ENCODE data around the gene OPCML.

The OPCML gene

DNA sequence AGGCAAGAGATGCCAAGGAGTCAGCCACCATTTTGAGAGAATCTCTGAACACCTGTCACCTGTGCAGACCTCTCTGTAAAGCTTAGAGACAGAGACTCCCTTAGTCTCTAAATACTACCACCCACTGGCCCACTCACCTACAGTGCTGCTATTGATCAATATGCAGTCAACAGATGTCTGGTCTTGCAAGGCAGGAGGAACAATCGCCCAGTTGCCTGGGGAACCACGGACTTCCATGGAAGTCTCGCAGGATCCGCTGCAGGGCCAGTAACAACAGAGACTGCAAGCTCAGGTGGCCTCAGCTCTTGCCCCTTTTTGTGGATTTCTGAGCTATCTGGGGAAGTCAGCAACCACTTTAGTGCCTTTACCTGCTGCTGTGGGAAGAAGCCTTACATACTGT, 195.1 kb downstream of the OPCML start:
- H3K36me3 ChIP-seq (ENCODE audit: low read depth) = no peaks in the 10 kb centered on the region
- ATAC-seq (ENCODE audit: low read depth) = no peak
- TF ChIP-seq, protein P1, sequence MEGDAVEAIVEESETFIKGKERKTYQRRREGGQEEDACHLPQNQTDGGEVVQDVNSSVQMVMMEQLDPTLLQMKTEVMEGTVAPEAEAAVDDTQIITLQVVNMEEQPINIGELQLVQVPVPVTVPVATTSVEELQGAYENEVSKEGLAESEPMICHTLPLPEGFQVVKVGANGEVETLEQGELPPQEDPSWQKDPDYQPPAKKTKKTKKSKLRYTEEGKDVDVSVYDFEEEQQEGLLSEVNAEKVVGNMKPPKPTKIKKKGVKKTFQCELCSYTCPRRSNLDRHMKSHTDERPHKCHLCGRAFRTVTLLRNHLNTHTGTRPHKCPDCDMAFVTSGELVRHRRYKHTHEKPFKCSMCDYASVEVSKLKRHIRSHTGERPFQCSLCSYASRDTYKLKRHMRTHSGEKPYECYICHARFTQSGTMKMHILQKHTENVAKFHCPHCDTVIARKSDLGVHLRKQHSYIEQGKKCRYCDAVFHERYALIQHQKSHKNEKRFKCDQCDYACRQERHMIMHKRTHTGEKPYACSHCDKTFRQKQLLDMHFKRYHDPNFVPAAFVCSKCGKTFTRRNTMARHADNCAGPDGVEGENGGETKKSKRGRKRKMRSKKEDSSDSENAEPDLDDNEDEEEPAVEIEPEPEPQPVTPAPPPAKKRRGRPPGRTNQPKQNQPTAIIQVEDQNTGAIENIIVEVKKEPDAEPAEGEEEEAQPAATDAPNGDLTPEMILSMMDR (IDR thresholded peaks at IDR 0.05; ENCODE audit: poor library complexity, severe bottlenecking) = no peak

GRCh38 chr11:133331031-133331430, 201.3 kb downstream of the OPCML start:
- no peak overlapping the region for H3K27ac ChIP-seq (ENCODE audit: poor library complexity, severe bottlenecking)
- H3K9me3 ChIP-seq (ENCODE audit: severe bottlenecking) = peaks cover 4% of the 10 kb centered on the region
- TF ChIP-seq, protein P1 (IDR thresholded peaks at IDR 0.05; ENCODE audit: poor library complexity, severe bottlenecking) = no peak
- H3K4me3 ChIP-seq (ENCODE audit: severe bottlenecking) = no peak overlapping the region
- no peaks in the 10 kb centered on the region for H3K27me3 ChIP-seq (ENCODE audit: insufficient read depth, poor library complexity, severe bottlenecking)
- ATAC-seq (ENCODE audit: low read depth) (no peak), DNase-seq (ENCODE audit: low spot score) (no peak)
- H3K36me3 ChIP-seq (ENCODE audit: low read depth) = no peaks in the 10 kb centered on the region
- no peaks in the 10 kb centered on the region for H3K4me1 ChIP-seq (ENCODE audit: insufficient read depth, poor library complexity, severe bottlenecking)

More for the DNA sequence above, 195.1 kb downstream of the OPCML start:
- no peaks in the 10 kb centered on the region for H3K9me3 ChIP-seq (ENCODE audit: severe bottlenecking)
- no peaks in the 10 kb centered on the region for H3K27me3 ChIP-seq (ENCODE audit: insufficient read depth, poor library complexity, severe bottlenecking)
- no peak overlapping the region for H3K27ac ChIP-seq (ENCODE audit: poor library complexity, severe bottlenecking)
- DNase-seq (ENCODE audit: low spot score) = no peak
- no peak overlapping the region for H3K4me3 ChIP-seq (ENCODE audit: severe bottlenecking)
- no peaks in the 10 kb centered on the region for H3K4me1 ChIP-seq (ENCODE audit: insufficient read depth, poor library complexity, severe bottlenecking)

DNA sequence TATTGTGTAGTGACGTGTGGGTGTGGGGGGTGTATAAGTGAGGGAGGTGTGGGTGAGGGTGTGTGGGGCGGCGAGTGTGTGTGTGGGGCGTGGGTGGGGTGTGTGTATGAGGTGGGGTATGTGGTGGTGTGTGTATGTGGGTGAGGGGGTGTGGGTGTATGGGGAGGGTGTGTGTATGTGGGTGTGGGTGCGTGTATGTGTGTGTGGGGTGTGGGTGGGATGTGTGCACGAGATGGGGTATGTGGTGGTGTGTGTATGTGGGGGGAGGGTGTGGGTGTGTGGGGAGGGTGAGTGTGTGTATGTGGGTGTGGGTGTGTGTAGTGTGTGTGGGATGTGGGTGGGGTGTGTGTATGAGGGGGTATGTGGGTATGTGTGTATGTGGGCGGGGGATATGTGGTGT, 205.5 kb downstream of the OPCML start:
- ATAC-seq (ENCODE audit: low read depth) (no peak), DNase-seq (ENCODE audit: low spot score) (no peak)
- Histone ChIP-seq H3K27me3 (ENCODE audit: insufficient read depth, poor library complexity, severe bottlenecking) (no peaks in the 10 kb centered on the region), H3K36me3 (ENCODE audit: low read depth) (no peaks in the 10 kb centered on the region), H3K27ac (ENCODE audit: poor library complexity, severe bottlenecking) (no peak overlapping the region), H3K9me3 (ENCODE audit: severe bottlenecking) (peaks cover 2% of the 10 kb centered on the region), H3K4me3 (ENCODE audit: severe bottlenecking) (no peak overlapping the region), H3K4me1 (ENCODE audit: insufficient read depth, poor library complexity, severe bottlenecking) (no peaks in the 10 kb centered on the region)
- TF ChIP-seq, protein P1 (IDR thresholded peaks at IDR 0.05; ENCODE audit: poor library complexity, severe bottlenecking) = no peak

GRCh38 chr11:133326332-133326731, 206.0 kb downstream of the OPCML start:
- no peaks in the 10 kb centered on the region for H3K36me3 ChIP-seq (ENCODE audit: low read depth)

DNA sequence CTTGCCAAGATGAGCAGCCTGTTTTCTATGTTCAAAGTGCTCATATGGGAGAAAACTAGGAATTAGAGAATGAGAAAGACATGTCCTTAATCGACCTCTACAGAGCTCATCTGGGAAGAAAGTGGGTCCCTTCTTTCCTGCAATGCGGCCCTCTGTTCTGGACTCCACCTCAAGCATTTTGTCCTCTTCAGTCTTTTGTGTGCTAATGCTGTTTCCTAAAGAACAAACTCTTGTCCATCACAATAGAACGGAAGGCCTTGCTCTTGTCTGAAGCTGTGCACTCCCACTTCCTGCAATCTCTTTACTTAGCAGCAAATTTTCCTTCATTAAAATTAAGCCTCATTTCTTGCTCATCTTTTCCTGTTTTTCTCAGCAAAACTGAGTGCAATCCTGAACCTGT, 206.6 kb downstream of the OPCML start:
- no peak overlapping the region for H3K27ac ChIP-seq (ENCODE audit: poor library complexity, severe bottlenecking)
- no peak overlapping the region for H3K4me3 ChIP-seq (ENCODE audit: severe bottlenecking)
- ATAC-seq (ENCODE audit: low read depth) = no peak
- no peaks in the 10 kb centered on the region for H3K9me3 ChIP-seq (ENCODE audit: severe bottlenecking)
- TF ChIP-seq, protein P1 (IDR thresholded peaks at IDR 0.05; ENCODE audit: poor library complexity, severe bottlenecking) = no peak
- H3K36me3 ChIP-seq (ENCODE audit: low read depth) = no peaks in the 10 kb centered on the region
- no peak for DNase-seq (ENCODE audit: low spot score)
- no peaks in the 10 kb centered on the region for H3K4me1 ChIP-seq (ENCODE audit: insufficient read depth, poor library complexity, severe bottlenecking)
- no peaks in the 10 kb centered on the region for H3K27me3 ChIP-seq (ENCODE audit: insufficient read depth, poor library complexity, severe bottlenecking)

More at GRCh38 chr11:133326332-133326731, 206.0 kb downstream of the OPCML start:
- Histone ChIP-seq H3K9me3 (ENCODE audit: severe bottlenecking) (no peaks in the 10 kb centered on the region), H3K4me1 (ENCODE audit: insufficient read depth, poor library complexity, severe bottlenecking) (no peaks in the 10 kb centered on the region), H3K4me3 (ENCODE audit: severe bottlenecking) (no peak overlapping the region), H3K27ac (ENCODE audit: poor library complexity, severe bottlenecking) (no peak overlapping the region), H3K27me3 (ENCODE audit: insufficient read depth, poor library complexity, severe bottlenecking) (no peaks in the 10 kb centered on the region)
- DNase-seq (ENCODE audit: low spot score) (no peak), ATAC-seq (ENCODE audit: low read depth) (no peak)
- TF ChIP-seq, protein P1 (IDR thresholded peaks at IDR 0.05; ENCODE audit: poor library complexity, severe bottlenecking) = no peak
